GM18517 (cell line): Measurements from ENCODE around the gene TMEM51.

Experiments
- ATAC-seq: cut with Tn5 transposase; IDR thresholded peaks from one replicate; pipeline ENCODE4 v1.9.1; 2021; ENCODE audit warnings: mild to moderate bottlenecking, moderate library complexity; ENCODE audit not compliant: unreplicated experiment

TMEM51 gene

GRCh38 chr1:15238789-15239188 lies 85.2 kb downstream of the TMEM51 start:
- no peak for ATAC-seq

GRCh38 chr1:15242766-15243165 lies 89.2 kb downstream of the TMEM51 start:
- ATAC-seq: no peak

- no peak for ATAC-seq
These were observed 89.9 kb downstream of the TMEM51 start for GRCh38 chr1:15243275-15244043.

GRCh38 chr1:15244813-15245212 lies 91.3 kb downstream of the TMEM51 start:
- ATAC-seq: no peak

GRCh38 chr1:15245593-15246360 lies 92.2 kb downstream of the TMEM51 start:
- no peak for ATAC-seq

GRCh38 chr1:15246960-15247614 lies 93.5 kb downstream of the TMEM51 start, which contains the start of gene FHAD1:
FHAD1 (plus strand) TSS chr1:15247223; CDS start chr1:15251785, 4,562 bp downstream.
- no peak for ATAC-seq

GRCh38 chr1:15248216-15248615 lies 94.7 kb downstream of the TMEM51 start:
- no peak for ATAC-seq

- no peak for ATAC-seq
These were observed 95.5 kb downstream of the TMEM51 start for GRCh38 chr1:15249081-15249480.

- no peak for ATAC-seq
These were observed 98.6 kb downstream of the TMEM51 start for GRCh38 chr1:15251857-15252835.

GRCh38 chr1:15254559-15254958 lies 101.0 kb downstream of the TMEM51 start:
- no peak for ATAC-seq

- ATAC-seq: no peak
These were observed 102.1 kb downstream of the TMEM51 start for GRCh38 chr1:15255582-15256149.

- ATAC-seq: no peak
These were observed 103.0 kb downstream of the TMEM51 start for GRCh38 chr1:15256584-15256983.

GRCh38 chr1:15257309-15257708 lies 103.8 kb downstream of the TMEM51 start:
- no peak for ATAC-seq

- ATAC-seq: no peak
These were observed 105.5 kb downstream of the TMEM51 start for GRCh38 chr1:15258833-15259621.

GRCh38 chr1:15259622-15260007 lies 106.1 kb downstream of the TMEM51 start:
- ATAC-seq: no peak

- ATAC-seq: no peak
These were observed 107.0 kb downstream of the TMEM51 start for GRCh38 chr1:15260418-15261154.

- ATAC-seq: no peak
These were observed 107.8 kb downstream of the TMEM51 start for GRCh38 chr1:15261155-15262002.

GRCh38 chr1:15262003-15262377 lies 108.4 kb downstream of the TMEM51 start:
- no peak for ATAC-seq
